ENCODE measurements around the gene BIN2.
A peak's percentile ranks its signal among the peaks of the same experiment; 100 is the strongest.

Gene BIN2

GRCh38 chr12:51368640-51369517 is 44.9 kb upstream of the BIN2 start:
- DNase-seq (ENCODE audit: low read depth): no peak
- H3K4me3 ChIP-seq (ENCODE audit: low read length): no peak overlapping the region
- TF ChIP-seq CTCF (conservative IDR thresholded peaks at IDR 0.05; ENCODE audit: low read depth, low read length): no peak

DNA sequence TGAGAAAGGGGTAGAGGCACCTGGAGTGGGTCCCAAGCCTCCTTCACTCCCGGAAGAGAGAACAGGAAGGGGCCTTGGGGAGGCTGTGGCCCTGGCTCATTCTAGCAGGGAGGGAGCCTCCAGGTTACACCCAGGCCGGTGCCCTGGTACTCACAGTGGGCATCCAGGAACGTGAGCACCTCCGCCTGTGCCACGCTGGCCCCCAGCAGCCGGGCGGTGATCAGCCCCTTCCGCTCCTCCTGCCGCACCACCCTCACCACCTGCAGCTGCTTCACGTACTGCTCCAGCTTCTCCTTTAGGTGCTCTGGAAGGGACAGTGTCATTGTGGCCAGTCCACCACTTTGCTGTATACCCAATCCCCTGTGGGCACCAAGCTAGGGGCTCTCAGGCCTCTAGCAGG is 41.3 kb upstream of the BIN2 start:
- TF ChIP-seq CTCF (conservative IDR thresholded peaks at IDR 0.05; ENCODE audit: low read depth, low read length): no peak
- no peak overlapping the region for H3K4me3 ChIP-seq (ENCODE audit: low read length)

DNA sequence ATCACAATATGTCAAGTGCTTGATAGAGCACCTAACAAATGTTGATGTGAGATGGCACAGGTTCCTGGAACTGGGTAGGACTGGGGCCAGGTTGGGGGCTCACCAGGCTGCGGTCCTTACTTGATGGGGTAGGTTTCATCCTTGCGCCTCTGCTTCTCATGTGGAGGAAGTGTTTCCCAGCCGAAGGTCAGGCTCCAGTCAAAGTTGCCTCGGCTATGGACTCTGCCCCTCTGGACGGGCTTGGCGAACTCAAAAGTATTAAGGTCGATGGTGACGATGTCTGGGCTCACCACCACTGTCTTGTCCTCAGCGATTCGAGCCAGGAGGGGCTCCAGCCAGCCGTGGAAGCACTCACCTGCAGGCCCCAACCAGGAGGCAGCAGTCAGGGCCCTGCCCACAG is 40.0 kb upstream of the BIN2 start:
- H3K4me3 ChIP-seq (ENCODE audit: low read length): no peak overlapping the region
- no peak for DNase-seq (ENCODE audit: low read depth)
- no peak for TF ChIP-seq CTCF (conservative IDR thresholded peaks at IDR 0.05; ENCODE audit: low read depth, low read length)

More for the DNA sequence above, 41.3 kb upstream of the BIN2 start:
- DNase-seq (ENCODE audit: low read depth): no peak

GRCh38 chr12:51362747-51363342 is 38.9 kb upstream of the BIN2 start:
- no peak for DNase-seq (ENCODE audit: low read depth)
- TF ChIP-seq CTCF (conservative IDR thresholded peaks at IDR 0.05; ENCODE audit: low read depth, low read length): no peak
- H3K4me3 ChIP-seq (ENCODE audit: low read length): no peak overlapping the region

DNA sequence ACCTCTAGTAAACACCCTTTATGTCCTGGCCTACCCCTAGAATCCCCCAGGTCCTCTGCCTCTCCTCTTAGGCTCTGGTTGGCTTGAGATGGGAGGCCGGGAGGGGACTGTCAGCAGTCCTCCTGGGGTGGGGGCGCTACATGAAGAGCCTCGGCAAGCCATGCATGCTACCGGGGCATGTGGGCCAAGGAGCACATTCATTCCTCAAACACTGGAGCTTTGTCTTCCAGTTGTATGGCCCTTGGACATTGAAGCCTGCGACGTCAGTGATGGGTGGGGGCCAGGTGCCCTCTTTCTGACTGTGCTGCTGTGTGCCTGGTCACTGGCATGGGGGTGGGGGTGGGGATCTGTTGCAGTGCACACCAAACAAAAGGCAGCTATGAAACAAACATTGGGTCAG is 38.3 kb upstream of the BIN2 start:
- TF ChIP-seq CTCF (conservative IDR thresholded peaks at IDR 0.05; ENCODE audit: low read depth, low read length): no peak
- no peak for DNase-seq (ENCODE audit: low read depth)
- H3K4me3 ChIP-seq (ENCODE audit: low read length): no peak overlapping the region

- no peak overlapping the region for H3K4me3 ChIP-seq (ENCODE audit: low read length)
- no peak for DNase-seq (ENCODE audit: low read depth)
- peak; percentile 13 for TF ChIP-seq CTCF (conservative IDR thresholded peaks at IDR 0.05; ENCODE audit: low read depth, low read length)
Measured at GRCh38 chr12:51361161-51362016, 37.4 kb upstream of the BIN2 start.

Measured in retinal pigment epithelial cell (primary cell).